ENCODE results near the gene LSM2. TPM values are rescaled to one million over a fixed set of nuclear protein-coding genes. Genes with fewer than 3 reads are reported as not detected.
"Not testable (repeated sequence)": the region's sequence is repeated elsewhere in the genome, so short reads cannot be mapped to it uniquely, and the experiment has no call there.

Gene LSM2
- total RNA-seq, 1 donor from 2014 or later = 20.1 TPM

GRCh38 chr6:31829633-31830283, 23.0 kb upstream of the LSM2 start:
- no peak for DNase-seq
- ATAC-seq = no peak
- intact Hi-C loops (cut with micrococcal nuclease) = no loop called here

GRCh38 chr6:31827286-31828079, 20.7 kb upstream of the LSM2 start, which contains the start of gene HSPA1B:
Gene HSPA1B (plus strand): TSS chr6:31827738. CDS start chr6:31827951, 213 bp downstream.
- DNase-seq (peak; percentile 100), ATAC-seq (peak; percentile 91)
- intact Hi-C loops (cut with micrococcal nuclease) = no loop called here

- DNase-seq (peak; percentile 91), ATAC-seq (peak; percentile 57)
- intact Hi-C loops (cut with micrococcal nuclease) = no loop called here
Observed at GRCh38 chr6:31826793-31827285, 20.1 kb upstream of the LSM2 start.

GRCh38 chr6:31825553-31825952, 18.8 kb upstream of the LSM2 start:
- ATAC-seq = no peak
- DNase-seq = no peak
- intact Hi-C loops (cut with micrococcal nuclease) = no loop called here

- intact Hi-C loops (cut with micrococcal nuclease); DNase-seq; ATAC-seq: not testable (repeated sequence)
Observed at GRCh38 chr6:31823592-31824196, 16.9 kb upstream of the LSM2 start.

- intact Hi-C loops (cut with micrococcal nuclease) = no loop called here
- DNase-seq (peak; percentile 85), ATAC-seq (peak; percentile 74)
Observed at GRCh38 chr6:31822036-31822821, 15.5 kb upstream of the LSM2 start.

GRCh38 chr6:31821301-31822035, 14.7 kb upstream of the LSM2 start:
- DNase-seq (peak; percentile 86), ATAC-seq (peak; percentile 62)
- intact Hi-C loops (cut with micrococcal nuclease) = no loop called here

- intact Hi-C loops (cut with micrococcal nuclease); ATAC-seq: not testable (repeated sequence)
- DNase-seq = peak; percentile 22
Observed at GRCh38 chr6:31820399-31820798, 13.6 kb upstream of the LSM2 start.

GRCh38 chr6:31819871-31820299, 13.1 kb upstream of the LSM2 start:
- intact Hi-C loops (cut with micrococcal nuclease) = no loop called here
- ATAC-seq (no peak), DNase-seq (no peak)

GRCh38 chr6:31817929-31818511, 11.3 kb upstream of the LSM2 start:
- DNase-seq = peak; percentile 19
- not testable (repeated sequence) for ATAC-seq

GRCh38 chr6:31817133-31817928, 10.6 kb upstream of the LSM2 start:
- DNase-seq = peak; percentile 35
- ATAC-seq; intact Hi-C loops (cut with micrococcal nuclease): not testable (repeated sequence)

More at GRCh38 chr6:31817929-31818511, 11.3 kb upstream of the LSM2 start:
- intact Hi-C loops (cut with micrococcal nuclease) = not testable (repeated sequence)

GRCh38 chr6:31815025-31815838, 8.5 kb upstream of the LSM2 start, which contains the start of the genes HSPA1A and HSPA1L:
Gene HSPA1A (plus strand): TSS chr6:31815543. CDS start chr6:31815757, 214 bp downstream.
Gene HSPA1L (minus strand): TSS chr6:31815283. CDS start chr6:31811972, 3,311 bp downstream.
- intact Hi-C loops (cut with micrococcal nuclease) = no loop called here
- peak; percentile 94 for DNase-seq
- peak; percentile 88 for ATAC-seq

- DNase-seq (peak; percentile 94), ATAC-seq (peak; percentile 85)
- intact Hi-C loops (cut with micrococcal nuclease) = no loop called here
Observed at GRCh38 chr6:31814677-31815024, 7.9 kb upstream of the LSM2 start.

GRCh38 chr6:31813465-31813849, 6.7 kb upstream of the LSM2 start:
- no peak for ATAC-seq
- intact Hi-C loops (cut with micrococcal nuclease) = no loop called here
- no peak for DNase-seq

GRCh38 chr6:31811645-31812044, 4.9 kb upstream of the LSM2 start:
- DNase-seq (peak; percentile 27), ATAC-seq (no peak)
- intact Hi-C loops (cut with micrococcal nuclease) = no loop called here

- ATAC-seq; DNase-seq; intact Hi-C loops (cut with micrococcal nuclease): not testable (repeated sequence)
Observed at GRCh38 chr6:31808599-31808998, 1.8 kb upstream of the LSM2 start.

Measured in left ventricle myocardium superior (tissue), 1 donor.